ENCODE measurements around the gene NKX6-2. TPM values are rescaled to one million over a fixed set of nuclear protein-coding genes. Genes with fewer than 3 reads are reported as not detected.

Gene NKX6-2
- total and polyA plus RNA-seq, 2 experiments from 2014 or later: 0.03 to 5.0 TPM

DNA sequence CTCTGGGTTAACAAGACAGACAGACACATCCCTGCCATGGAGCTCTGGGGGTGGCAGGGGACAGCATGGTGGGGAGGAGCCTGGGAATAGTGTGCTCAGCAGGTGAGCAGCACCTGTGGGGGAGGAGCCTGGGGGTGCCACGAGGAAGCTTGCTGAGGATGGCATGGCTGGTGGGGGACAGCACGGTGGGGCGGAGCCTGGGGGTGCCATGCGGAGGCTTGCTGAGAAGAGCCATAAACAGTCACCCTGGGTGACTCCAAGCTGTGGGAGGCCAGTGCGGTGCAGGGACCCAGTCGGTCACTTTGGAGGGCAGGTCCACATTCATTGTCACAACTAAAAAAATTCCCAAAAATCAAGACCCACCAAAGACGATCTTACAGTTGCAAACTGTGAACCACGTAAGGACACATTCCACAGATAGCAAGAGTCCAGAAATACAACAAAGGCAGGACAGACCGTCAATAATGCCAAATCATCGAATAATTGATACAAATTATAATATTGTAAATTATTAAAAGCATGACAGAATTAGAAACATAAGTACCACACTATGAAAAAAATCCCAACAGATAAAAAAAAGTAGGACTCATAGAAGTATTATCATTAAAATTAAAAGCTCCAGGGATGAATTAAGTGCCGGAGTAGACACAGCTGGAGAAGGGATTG lies 24.4 kb downstream of the NKX6-2 start:
- TF ChIP-seq EZH2phosphoT487 (IDR thresholded peaks at IDR 0.05; ENCODE audit: low read depth, severe bottlenecking, unreplicated experiment) (no peak), EZH2 (IDR thresholded peaks at IDR 0.05; ENCODE audit: borderline replicate concordance) (no peak)
- TF ChIP-seq, protein P1, sequence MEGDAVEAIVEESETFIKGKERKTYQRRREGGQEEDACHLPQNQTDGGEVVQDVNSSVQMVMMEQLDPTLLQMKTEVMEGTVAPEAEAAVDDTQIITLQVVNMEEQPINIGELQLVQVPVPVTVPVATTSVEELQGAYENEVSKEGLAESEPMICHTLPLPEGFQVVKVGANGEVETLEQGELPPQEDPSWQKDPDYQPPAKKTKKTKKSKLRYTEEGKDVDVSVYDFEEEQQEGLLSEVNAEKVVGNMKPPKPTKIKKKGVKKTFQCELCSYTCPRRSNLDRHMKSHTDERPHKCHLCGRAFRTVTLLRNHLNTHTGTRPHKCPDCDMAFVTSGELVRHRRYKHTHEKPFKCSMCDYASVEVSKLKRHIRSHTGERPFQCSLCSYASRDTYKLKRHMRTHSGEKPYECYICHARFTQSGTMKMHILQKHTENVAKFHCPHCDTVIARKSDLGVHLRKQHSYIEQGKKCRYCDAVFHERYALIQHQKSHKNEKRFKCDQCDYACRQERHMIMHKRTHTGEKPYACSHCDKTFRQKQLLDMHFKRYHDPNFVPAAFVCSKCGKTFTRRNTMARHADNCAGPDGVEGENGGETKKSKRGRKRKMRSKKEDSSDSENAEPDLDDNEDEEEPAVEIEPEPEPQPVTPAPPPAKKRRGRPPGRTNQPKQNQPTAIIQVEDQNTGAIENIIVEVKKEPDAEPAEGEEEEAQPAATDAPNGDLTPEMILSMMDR (IDR thresholded peaks at IDR 0.05; ENCODE audit: poor library complexity): no peak
- H3K9me2 ChIP-seq (replicated peaks; ENCODE audit: insufficient read depth): no peaks in the 10 kb centered on the region
- no peak overlapping the region for H3K4me2 ChIP-seq
- 97% methylated on average over 11 of the region's 11 CpGs for WGBS (ENCODE audit: low lambda C conversion rate, missing lambda C conversion rate)
- no peak for DNase-seq (ENCODE audit: low spot score)
- no peaks in the 10 kb centered on the region for H3K79me2 ChIP-seq
- no peaks in the 10 kb centered on the region for H3K27me3 ChIP-seq
- H3K4me3 ChIP-seq: no peak overlapping the region
- H3K9me3 ChIP-seq (ENCODE audit: low read depth): no peaks in the 10 kb centered on the region
- no peak overlapping the region for H3K27ac ChIP-seq
- H2AFZ ChIP-seq: no peak overlapping the region
- no peaks in the 10 kb centered on the region for H4K20me1 ChIP-seq (ENCODE audit: insufficient read depth, poor library complexity, severe bottlenecking)
- H3K4me1 ChIP-seq (ENCODE audit: insufficient read depth): no peaks in the 10 kb centered on the region
- no peaks in the 10 kb centered on the region for H3K36me3 ChIP-seq (replicated peaks; ENCODE audit: insufficient read depth, low read depth)

DNA sequence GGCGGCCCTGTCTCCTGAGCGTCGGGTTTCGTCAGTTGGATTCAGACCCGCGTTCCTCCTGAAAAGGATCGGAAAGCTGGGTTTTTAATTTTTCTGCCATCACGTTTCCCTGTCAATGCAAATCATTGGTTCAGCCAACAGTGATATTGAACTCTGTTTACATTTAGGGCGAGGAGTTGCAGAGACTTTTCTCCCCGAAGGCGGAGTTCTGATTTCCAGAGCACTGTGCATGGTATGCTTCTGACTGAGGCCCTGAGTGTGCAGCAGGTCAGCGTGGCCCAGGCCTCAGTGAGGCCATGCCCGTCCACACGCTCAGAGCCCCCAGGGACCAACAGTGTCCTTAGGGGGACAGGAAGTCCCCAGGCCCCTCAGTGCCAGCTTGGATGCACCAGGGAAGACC lies 27.1 kb downstream of the NKX6-2 start:
- H3K79me2 ChIP-seq: no peaks in the 10 kb centered on the region
- H3K9me3 ChIP-seq (ENCODE audit: low read depth): no peaks in the 10 kb centered on the region
- H3K36me3 ChIP-seq (replicated peaks; ENCODE audit: insufficient read depth, low read depth): no peaks in the 10 kb centered on the region
- 86% methylated on average over 14 of the region's 14 CpGs for WGBS (ENCODE audit: low lambda C conversion rate, missing lambda C conversion rate)
- no peaks in the 10 kb centered on the region for H3K27me3 ChIP-seq
- no peak overlapping the region for H3K4me3 ChIP-seq
- H3K27ac ChIP-seq: no peak overlapping the region
- H3K4me1 ChIP-seq (ENCODE audit: insufficient read depth): no peaks in the 10 kb centered on the region
- no peak for DNase-seq (ENCODE audit: low spot score)
- H3K9me2 ChIP-seq (replicated peaks; ENCODE audit: insufficient read depth): no peaks in the 10 kb centered on the region
- no peak for TF ChIP-seq EZH2phosphoT487 (IDR thresholded peaks at IDR 0.05; ENCODE audit: low read depth, severe bottlenecking, unreplicated experiment)
- no peak for TF ChIP-seq EZH2 (IDR thresholded peaks at IDR 0.05; ENCODE audit: borderline replicate concordance)
- TF ChIP-seq, protein P1 (IDR thresholded peaks at IDR 0.05; ENCODE audit: poor library complexity): no peak
- H3K4me2 ChIP-seq: no peak overlapping the region
- no peaks in the 10 kb centered on the region for H4K20me1 ChIP-seq (ENCODE audit: insufficient read depth, poor library complexity, severe bottlenecking)
- no peak overlapping the region for H2AFZ ChIP-seq

DNA sequence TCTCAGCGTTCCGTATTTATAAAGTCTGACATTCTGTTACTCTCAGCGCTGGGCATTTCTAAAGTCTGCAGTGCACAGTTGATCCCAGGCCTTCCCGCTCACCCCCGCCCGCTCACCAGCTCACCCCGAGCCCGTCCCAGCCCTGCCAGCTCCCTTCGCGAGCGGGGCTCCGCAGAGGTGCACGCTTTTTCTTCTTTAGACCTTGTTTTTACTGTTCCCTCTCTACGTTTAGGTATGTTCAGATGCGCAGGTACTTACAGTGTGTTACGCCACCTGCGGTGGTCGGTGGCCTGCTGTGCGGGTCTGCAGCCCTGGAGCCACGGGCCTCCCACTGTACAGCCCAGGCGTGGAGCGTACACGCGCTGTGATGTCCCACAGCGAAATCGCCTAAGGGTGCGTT lies 28.8 kb downstream of the NKX6-2 start:
- H3K9me3 ChIP-seq (ENCODE audit: low read depth): no peaks in the 10 kb centered on the region
- H3K79me2 ChIP-seq: no peaks in the 10 kb centered on the region
- no peaks in the 10 kb centered on the region for H4K20me1 ChIP-seq (ENCODE audit: insufficient read depth, poor library complexity, severe bottlenecking)
- H3K27ac ChIP-seq: no peak overlapping the region
- no peak for TF ChIP-seq EZH2 (IDR thresholded peaks at IDR 0.05; ENCODE audit: borderline replicate concordance)
- TF ChIP-seq, protein P1 (IDR thresholded peaks at IDR 0.05; ENCODE audit: poor library complexity): no peak
- TF ChIP-seq EZH2phosphoT487 (IDR thresholded peaks at IDR 0.05; ENCODE audit: low read depth, severe bottlenecking, unreplicated experiment): no peak
- H3K4me1 ChIP-seq (ENCODE audit: insufficient read depth): no peaks in the 10 kb centered on the region
- 97% methylated on average over 27 of the region's 27 CpGs for WGBS (ENCODE audit: low lambda C conversion rate, missing lambda C conversion rate)
- DNase-seq (ENCODE audit: low spot score): no peak
- no peak overlapping the region for H2AFZ ChIP-seq
- no peaks in the 10 kb centered on the region for H3K36me3 ChIP-seq (replicated peaks; ENCODE audit: insufficient read depth, low read depth)
- no peaks in the 10 kb centered on the region for H3K27me3 ChIP-seq
- no peaks in the 10 kb centered on the region for H3K9me2 ChIP-seq (replicated peaks; ENCODE audit: insufficient read depth)
- H3K4me2 ChIP-seq: no peak overlapping the region
- no peak overlapping the region for H3K4me3 ChIP-seq
